Measurements from ENCODE around the gene NOS3.
A peak's percentile ranks its signal among the peaks of the same experiment; 100 is the strongest.

The NOS3 gene

GRCh38 chr7:150972023-150972468 lies 18.8 kb upstream of the NOS3 start:
- CTCF ChIA-PET, result interaction anchor here (1.5 to 5.5 kb wide), 3 partner anchors 12 to 139 kb away, joined by 3 to 41 read pairs (median 12); no protein-coding TSS in a partner anchor
- POLR2A ChIA-PET, result no interaction called here
- H3K4me3 ChIP-seq (ENCODE audit: low read depth, low read length), result no peak overlapping the region
- DNase-seq (ENCODE audit: low read depth, low spot score), result no peak
- TF ChIP-seq CTCF (IDR thresholded peaks at IDR 0.05; ENCODE audit: insufficient read depth, low read length, missing control alignments), result no peak

- no peak for TF ChIP-seq CTCF (IDR thresholded peaks at IDR 0.05; ENCODE audit: insufficient read depth, low read length, missing control alignments)
- H3K4me3 ChIP-seq (ENCODE audit: low read depth, low read length), result no peak overlapping the region
- CTCF ChIA-PET, result interaction anchor here (1.0 to 2.0 kb wide), 3 partner anchors 10 to 14 kb away, joined by 3 to 10 read pairs (median 4); no protein-coding TSS in a partner anchor
- DNase-seq (ENCODE audit: low read depth, low spot score), result no peak
- POLR2A ChIA-PET, result no interaction called here
These were observed 18.1 kb upstream of the NOS3 start for GRCh38 chr7:150972741-150973140.

- ChIA-PET POLR2A (no interaction called here), CTCF (interaction anchor here (1.0 to 2.0 kb wide), 4 partner anchors 10 to 12 kb away, joined by 3 to 10 read pairs (median 6); no protein-coding TSS in a partner anchor)
- H3K4me3 ChIP-seq (ENCODE audit: low read depth, low read length), result no peak overlapping the region
- no peak for TF ChIP-seq CTCF (IDR thresholded peaks at IDR 0.05; ENCODE audit: insufficient read depth, low read length, missing control alignments)
- DNase-seq (ENCODE audit: low read depth, low spot score), result no peak
These were observed 17.0 kb upstream of the NOS3 start for GRCh38 chr7:150973571-150974451.

GRCh38 chr7:150974468-150975391 lies 16.1 kb upstream of the NOS3 start:
- POLR2A ChIA-PET, result no interaction called here

GRCh38 chr7:150975536-150976319 lies 15.1 kb upstream of the NOS3 start:
- no peak overlapping the region for H3K4me3 ChIP-seq (ENCODE audit: low read depth, low read length)
- no peak for DNase-seq (ENCODE audit: low read depth, low spot score)
- no peak for TF ChIP-seq CTCF (IDR thresholded peaks at IDR 0.05; ENCODE audit: insufficient read depth, low read length, missing control alignments)
- ChIA-PET CTCF (interaction anchor here (0.9 to 2.6 kb wide), 6 partner anchors 8 to 135 kb away, joined by 3 to 11 read pairs (median 4); no protein-coding TSS in a partner anchor), POLR2A (no interaction called here)

More at GRCh38 chr7:150974468-150975391, 16.1 kb upstream of the NOS3 start:
- peak; percentile 17 for TF ChIP-seq CTCF (IDR thresholded peaks at IDR 0.05; ENCODE audit: insufficient read depth, low read length, missing control alignments)
- no peak for DNase-seq (ENCODE audit: low read depth, low spot score)
- CTCF ChIA-PET, result interaction anchor here (0.9 to 2.0 kb wide), 4 partner anchors 12 to 38 kb away, joined by 3 to 10 read pairs (median 6); no protein-coding TSS in a partner anchor
- H3K4me3 ChIP-seq (ENCODE audit: low read depth, low read length), result peak overlapping the region; percentile 34
